Heart right ventricle (tissue), 16 donors: Measurements from ENCODE around the gene CARMIL1. TPM values are rescaled to one million over a fixed set of nuclear protein-coding genes. Genes with fewer than 3 reads are reported as not detected.

Experiments
- ATAC-seq, 8 donors: fragments of 200-7000 bp; cut with Tn5 transposase; one replicate each; pipeline ENCODE4 v1.9.1; 2020; ENCODE audit warnings: mild to moderate bottlenecking in 8 of 8, moderate library complexity in 8 of 8, moderate number of reproducible peaks in 1 of 8
- DNase-seq, 2 donors: peaks; one replicate each; pipeline ENCODE4 v3.0.0-alpha.2; 2020
- H3K27ac ChIP-seq, 10 donors: fragments of 200-600 bp; sonication (generic) in 2 of 10; one replicate each; pipeline versions ENCODE4 v1.5.0 to v1.8.0; 2020 to 2022; ENCODE audit warnings: mild to moderate bottlenecking in 3 of 10
- H3K27me3 ChIP-seq, 7 donors: fragments of 200-600 bp; one replicate each; pipeline ENCODE4 v1.8.0; 2021 to 2022; ENCODE audit warnings: mild to moderate bottlenecking in 2 of 7
- H3K36me3 ChIP-seq, 9 donors: fragments of 200-600 bp; sonication (generic) in 1 of 9; one replicate each; pipeline versions ENCODE4 v1.5.0 to v1.8.0; 2020 to 2022; ENCODE audit warnings: mild to moderate bottlenecking in 2 of 9
- H3K4me1 ChIP-seq, 9 donors: fragments of 200-600 bp; sonication (generic) in 1 of 9; one replicate each; pipeline versions ENCODE4 v1.5.0 to v1.8.0; 2020 to 2022; ENCODE audit warnings: mild to moderate bottlenecking in 4 of 9
- H3K4me3 ChIP-seq, 10 donors: fragments of 200-600 bp; sonication (generic) in 2 of 10; one replicate each; pipeline versions ENCODE4 v1.5.0 to v1.8.0; 2020 to 2022; ENCODE audit warnings: mild to moderate bottlenecking in 7 of 10, moderate library complexity in 2 of 10
- H3K9me3 ChIP-seq, 11 donors: fragments of 200-600 bp in 10 of 11; sonication (generic) in 2 of 11; one replicate each; pipeline versions ENCODE4 v1.5.0 to v1.8.0; 2013 to 2022; ENCODE audit warnings: mild to moderate bottlenecking in 2 of 11, control low read depth in 1 of 11, moderate library complexity in 1 of 11
- CTCF ChIP-seq, 9 donors: fragments of 200-600 bp; sonication (generic) in 2 of 9; IDR thresholded peaks; one replicate each; pipeline versions ENCODE4 v1.5.0 to v1.8.0; 2021 to 2022; ENCODE audit warnings: antibody characterized with exemption in 9 of 9, mild to moderate bottlenecking in 5 of 9, moderate library complexity in 1 of 9
- WGBS, 2 donors: extraction: QIAGEN DNeasy Blood & Tissue Kit; methylation state at CpG; one replicate each; pipeline ENCODE4 v1.1.7; 2013; ENCODE audit warnings: inconsistent platforms in 1 of 2; 5-methylcytosine and 5-hydroxymethylcytosine counted together
- intact Hi-C, 10 donors: fragments of 100-400 bp; cut with DNase I; formaldehyde crosslinking; loops; one replicate each; pipeline versions ENCODE4 v1.11.1 to v1.14.2; 2022
- polyA plus RNA-seq, 2 donors: library from polyadenylated mRNA; stranded (reverse); fragments of 200-250 nt; gene quantifications; one replicate each; pipeline ENCODE4 v1.2.3, GENCODE V29; 2013
- total RNA-seq, 10 donors: library from RNA; stranded (reverse); fragmentation: NEBNext Ultra II Directional in 3 of 10; extraction: Animal tissue kit (Norgen Biotek cat#: 25700) in 3 of 10; gene quantifications; one replicate each; pipeline versions ENCODE4 v1.2.1 to v1.2.4, GENCODE V29; 2021 to 2023
- donor health status: Arrhythmogenic right ventricular cardiomyopathy.
- donor health status: ischemic (EF 13 %, LVEDD 7.1; RV severe dilation, severe dysfunction).
- donor health status: healthy with polysubstance abuse.
- donor health status: DM: no; HTN: yes; CAD: no.
- donor health status: DM: no; HTN: no; CAD: no.
- donor health status: ischemic (EF 25% LVEDD 6.9; RV normal size, moderate dysfunction).
- donor health status: ischemic (EF 25% LVEDD 5.7; RV mildly dilated, moderate dysfunction).
- donor health status: healthy.
- donor health status: DM: yes; HTN: yes; CAD: no.
- donor health status: Ischemic cardiomyopathy.
- donor health status: ischemic (EF 35%, LVEDD 5.7; RV mildly dilated, moderate dysfunction).
- donor health status: nonischemic (EF 11% LVEDD 7.7; RV severe dilation, severe dysfunction).
- donor health status: DM: yes; HTN: yes; CAD: no.
- donor health status: PGD.
- donor health status: ischemic (EF 29% LVEDD 5.4; RV normal size, mild dysfunction).
- donor health status: nonischemic (EF 23%, LVEDD 6.1; RV moderate dilation, normal function).

The CARMIL1 gene
- total and polyA plus RNA-seq, 12 donors = 1.2 to 10.3 (median 4.1) TPM

- Histone ChIP-seq H3K4me1 (peaks cover 0 to 6% (median 0%) of the 10 kb centered on the region in 9 donors), H3K9me3 (no peaks in the 10 kb centered on the region), H3K27me3 (peaks cover 0 to 5% (median 0%) of the 10 kb centered on the region in 7 donors), H3K27ac (no peak overlapping the region), H3K36me3 (peaks cover 0 to 6% (median 0%) of the 10 kb centered on the region in 9 donors), H3K4me3 (no peak overlapping the region)
- intact Hi-C loops = loop anchor here in 7 of 10 donors (5.0 to 10.0 kb wide), 5 partner anchors 328 to 1018 kb away; partner anchors contain the start of gene CARMIL1 (in 1 of the 7)
- no peak for TF ChIP-seq CTCF (IDR thresholded peaks at IDR 0.05)
- no peak for ATAC-seq
- WGBS, 2 donors = 75 to 84% methylated on average over 1 of the region's 1 CpG
- DNase-seq = no peak
Measured at GRCh38 chr6:25603251-25603650, 324.1 kb downstream of the CARMIL1 start.

GRCh38 chr6:25606151-25606550 is 327.0 kb downstream of the CARMIL1 start:
- intact Hi-C loops = loop anchor here in 5 of 10 donors (5.0 to 10.0 kb wide), 4 partner anchors 331 to 1021 kb away; partner anchors contain the start of gene CARMIL1 (in 1 of the 5)
- Histone ChIP-seq H3K36me3 (peaks cover 0 to 17% (median 0%) of the 10 kb centered on the region in 9 donors), H3K27ac (no peak overlapping the region), H3K9me3 (no peaks in the 10 kb centered on the region), H3K4me1 (peaks cover 0 to 6% (median 0%) of the 10 kb centered on the region in 9 donors), H3K27me3 (no peaks in the 10 kb centered on the region), H3K4me3 (no peak overlapping the region)
- ATAC-seq (no peak), DNase-seq (no peak)
- TF ChIP-seq CTCF (IDR thresholded peaks at IDR 0.05) = no peak
- WGBS, 2 donors = 92 to 93% methylated on average over 11 of the region's 11 CpGs

- ATAC-seq = no peak
- Histone ChIP-seq H3K27me3 (no peaks in the 10 kb centered on the region), H3K4me1 (peaks cover 0 to 6% (median 0%) of the 10 kb centered on the region in 9 donors), H3K4me3 (no peak overlapping the region), H3K36me3 (peaks cover 0 to 17% (median 0%) of the 10 kb centered on the region in 9 donors), H3K9me3 (no peaks in the 10 kb centered on the region), H3K27ac (no peak overlapping the region)
- WGBS, 2 donors = 71 to 80% methylated on average over 5 of the region's 5 CpGs
- no peak for DNase-seq
- no peak for TF ChIP-seq CTCF (IDR thresholded peaks at IDR 0.05)
- intact Hi-C loops = loop anchor here in 5 of 10 donors (5.0 to 10.0 kb wide), 4 partner anchors 334 to 1024 kb away; partner anchors contain the start of gene CARMIL1 (in 1 of the 5)
Measured at GRCh38 chr6:25608558-25609174, 329.5 kb downstream of the CARMIL1 start.

GRCh38 chr6:25612666-25613065 is 333.5 kb downstream of the CARMIL1 start:
- no peaks in the 10 kb centered on the region for H3K27me3 ChIP-seq
- ATAC-seq (no peak), DNase-seq (no peak)
- peaks cover 0 to 17% (median 0%) of the 10 kb centered on the region in 9 donors for H3K36me3 ChIP-seq
- H3K4me3 ChIP-seq = no peak overlapping the region
- 53 to 81% methylated on average over 3 of the region's 3 CpGs for WGBS, 2 donors
- H3K4me1 ChIP-seq = no peaks in the 10 kb centered on the region
- H3K9me3 ChIP-seq = no peaks in the 10 kb centered on the region
- no peak overlapping the region for H3K27ac ChIP-seq
- intact Hi-C loops = no loop called here
- TF ChIP-seq CTCF (IDR thresholded peaks at IDR 0.05) = no peak
